ENCODE results near the gene KRR1.
"Not testable (repeated sequence)": the region's sequence is repeated elsewhere in the genome, so short reads cannot be mapped to it uniquely, and the experiment has no call there.

The KRR1 gene

DNA sequence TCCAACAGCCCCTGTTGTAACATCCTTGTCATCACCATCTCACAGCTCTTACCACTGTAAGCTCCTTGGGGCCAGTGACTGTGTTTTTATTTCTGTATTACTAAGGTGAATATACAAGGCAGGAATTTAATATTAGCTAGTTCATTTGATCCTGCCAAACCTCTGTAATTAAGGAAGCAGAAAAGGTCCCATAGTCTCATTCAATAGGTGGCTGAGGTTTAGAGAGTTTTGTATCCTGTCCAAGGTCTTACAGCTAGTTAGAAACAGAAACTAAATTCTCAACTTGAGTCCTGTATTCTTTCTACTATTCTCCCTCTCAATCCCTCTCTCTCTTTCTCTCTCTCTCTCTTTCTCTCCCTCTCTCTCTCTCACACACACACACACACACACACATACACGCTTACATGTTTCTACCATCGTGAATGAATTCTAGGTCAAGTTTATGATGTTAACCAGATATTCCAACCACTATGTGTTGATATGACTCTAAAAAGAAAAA lies 31.4 kb downstream of the KRR1 start:
- DNase-seq (ENCODE audit: extremely low read depth in 1 of 2, low read depth in 1 of 2), result no peak

DNA sequence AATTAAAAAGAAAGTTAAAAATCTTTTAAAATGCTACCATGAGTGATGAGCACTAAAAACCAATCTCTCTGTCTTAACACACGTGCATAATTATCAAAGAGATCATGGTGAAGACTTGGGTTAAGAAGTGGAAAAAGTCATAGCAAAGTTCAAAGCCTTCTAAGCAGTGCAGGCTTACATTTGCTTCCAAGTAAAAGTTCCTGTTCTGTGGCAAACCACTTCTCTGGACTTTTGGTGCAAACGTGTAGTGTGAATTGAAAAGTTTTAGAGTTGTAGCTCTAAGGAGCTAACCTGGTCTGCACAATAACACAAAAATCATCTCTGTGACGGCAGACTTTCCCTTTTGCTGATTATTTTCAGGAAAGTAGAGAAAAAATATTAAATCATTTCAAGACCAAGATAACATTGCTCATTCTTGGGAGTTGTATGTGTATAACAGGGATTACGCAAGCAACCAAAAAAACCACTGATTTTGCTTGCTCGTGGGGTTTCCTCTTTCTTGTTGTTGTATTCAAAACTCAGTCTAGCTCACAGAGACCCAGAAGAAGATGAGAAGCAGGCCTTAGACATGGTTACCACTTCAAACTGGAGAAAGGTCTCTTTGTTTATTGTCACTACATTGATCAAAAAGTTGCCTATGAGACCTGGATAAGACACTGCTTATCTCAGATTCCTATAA lies 33.2 kb downstream of the KRR1 start:
- DNase-seq (ENCODE audit: extremely low read depth in 1 of 2, low read depth in 1 of 2), result peak in 1 of 2 donors; percentile 39

DNA sequence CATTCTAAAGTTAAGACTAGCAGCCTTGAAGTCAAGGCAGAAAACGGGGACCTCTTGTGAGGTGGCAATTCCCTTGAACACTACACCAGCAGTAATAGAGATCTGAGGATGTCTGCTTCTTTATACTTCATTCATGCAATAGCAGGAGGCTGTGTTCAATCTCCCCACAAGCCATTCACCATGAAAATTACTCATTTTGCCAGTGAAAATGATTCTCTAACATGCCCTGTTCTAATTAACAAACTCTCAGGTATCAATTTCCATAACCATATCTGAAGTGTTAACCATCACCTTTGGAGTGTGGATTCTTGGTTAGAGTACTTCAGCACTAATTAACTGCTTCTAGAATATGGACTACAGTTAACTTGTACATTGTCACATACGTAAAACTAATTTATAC lies 34.3 kb downstream of the KRR1 start:
- DNase-seq (ENCODE audit: extremely low read depth in 1 of 2, low read depth in 1 of 2), result no peak

DNA sequence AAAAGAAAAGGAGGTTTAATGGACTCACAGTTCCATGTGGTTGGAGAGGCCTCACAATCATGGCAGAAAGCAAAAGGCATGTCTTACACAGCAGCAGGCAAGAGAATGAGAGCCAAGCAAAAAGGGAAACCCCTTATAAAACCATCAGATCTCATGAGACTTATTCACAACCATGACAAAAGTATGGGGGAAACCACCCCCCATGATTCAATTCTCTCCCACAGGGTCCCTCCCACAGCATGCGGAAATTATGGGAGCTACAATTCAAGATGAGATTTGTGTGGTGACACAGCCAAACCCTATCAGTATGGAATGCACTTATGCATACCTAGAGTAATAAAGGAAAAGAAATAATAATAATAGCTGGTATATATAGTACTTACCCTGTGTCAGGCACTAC lies 35.3 kb downstream of the KRR1 start:
- DNase-seq (ENCODE audit: extremely low read depth in 1 of 2, low read depth in 1 of 2), result peak in 1 of 2 donors; percentile 57

DNA sequence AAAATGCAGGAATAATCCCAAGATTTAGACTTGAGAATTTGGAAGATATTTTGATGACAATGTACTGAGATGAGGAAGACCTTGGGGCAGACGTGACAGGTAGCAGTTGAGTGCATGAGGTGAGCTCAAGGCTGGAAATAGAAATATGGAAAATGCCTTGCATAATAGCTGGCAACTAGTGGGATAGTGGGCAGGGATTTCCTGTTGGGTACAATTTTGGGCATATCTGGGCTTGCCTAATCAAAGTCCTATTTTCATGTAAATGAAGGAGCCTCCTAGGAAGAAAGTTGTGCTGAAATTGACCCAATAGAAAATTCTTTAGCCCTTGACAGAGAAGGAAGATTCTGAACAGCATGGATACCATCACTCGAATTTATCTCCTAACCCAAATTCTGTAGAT lies 37.3 kb downstream of the KRR1 start:
- no peak for DNase-seq (ENCODE audit: extremely low read depth in 1 of 2, low read depth in 1 of 2)

DNA sequence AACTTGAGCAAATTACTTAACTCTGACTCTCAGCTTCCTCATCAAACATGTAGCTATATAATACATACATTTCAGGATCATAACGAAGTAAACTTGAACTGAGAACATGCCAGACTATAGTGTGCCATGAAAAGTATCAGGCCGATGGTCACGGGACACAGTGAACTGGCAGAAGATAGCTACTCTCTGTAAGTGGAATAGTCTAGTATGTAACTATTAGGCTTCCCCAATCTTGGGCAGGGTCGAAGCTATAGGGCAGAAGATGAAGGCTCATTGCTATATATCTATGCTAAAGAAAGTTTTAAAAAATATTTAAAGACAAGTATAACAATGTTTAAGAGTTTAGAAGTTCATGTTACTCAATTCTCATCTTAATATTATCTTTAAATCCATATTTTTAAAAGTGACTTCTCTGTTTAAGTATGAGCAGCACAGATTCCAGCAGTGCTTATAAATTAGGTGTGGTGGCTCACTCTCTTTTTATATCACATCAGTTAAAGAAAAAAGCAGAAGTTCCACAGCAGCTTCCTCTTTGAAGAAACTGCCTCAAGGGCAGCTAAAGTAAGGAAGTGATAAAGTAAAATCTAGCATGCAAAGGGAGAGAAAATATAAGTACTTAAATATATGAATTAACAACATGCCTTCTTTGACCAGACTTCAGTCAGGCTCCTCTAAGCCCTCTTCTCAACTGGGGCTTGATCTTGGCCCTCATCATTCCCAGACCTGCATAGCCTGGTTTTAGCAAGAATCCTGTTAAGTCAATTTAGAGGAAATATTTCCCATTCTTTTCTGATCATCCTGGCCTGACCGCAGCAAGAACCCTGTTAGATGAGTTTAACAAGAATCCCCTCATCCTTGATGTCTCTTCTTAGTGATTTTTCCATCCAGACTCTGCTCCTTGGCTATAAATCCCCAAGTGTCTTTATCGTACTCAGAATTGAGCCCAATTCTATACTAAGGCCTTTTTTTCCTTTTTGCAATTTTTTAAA lies 39.2 kb downstream of the KRR1 start:
- no peak for DNase-seq (ENCODE audit: extremely low read depth in 1 of 2, low read depth in 1 of 2)

DNA sequence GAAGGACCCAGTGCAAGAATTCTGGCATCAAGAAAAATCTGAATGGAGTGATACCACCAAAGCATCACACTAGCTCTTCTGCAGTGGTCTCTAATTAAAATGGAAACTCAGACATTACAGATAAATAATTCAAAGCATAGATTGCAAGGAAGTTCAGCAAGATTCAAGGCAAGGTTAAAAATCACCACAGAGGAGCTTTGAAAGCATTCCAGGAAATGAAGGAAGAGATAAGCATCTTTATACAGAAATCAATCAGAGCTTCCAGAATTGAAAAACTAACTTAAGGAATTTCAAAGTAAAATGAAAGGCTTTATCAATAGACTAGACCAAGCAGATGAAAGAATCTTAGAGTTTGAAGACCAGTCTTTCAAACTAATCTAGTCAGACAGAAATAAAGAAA lies 51.2 kb downstream of the KRR1 start:
- DNase-seq (ENCODE audit: extremely low read depth in 1 of 2, low read depth in 1 of 2), result no peak

DNA sequence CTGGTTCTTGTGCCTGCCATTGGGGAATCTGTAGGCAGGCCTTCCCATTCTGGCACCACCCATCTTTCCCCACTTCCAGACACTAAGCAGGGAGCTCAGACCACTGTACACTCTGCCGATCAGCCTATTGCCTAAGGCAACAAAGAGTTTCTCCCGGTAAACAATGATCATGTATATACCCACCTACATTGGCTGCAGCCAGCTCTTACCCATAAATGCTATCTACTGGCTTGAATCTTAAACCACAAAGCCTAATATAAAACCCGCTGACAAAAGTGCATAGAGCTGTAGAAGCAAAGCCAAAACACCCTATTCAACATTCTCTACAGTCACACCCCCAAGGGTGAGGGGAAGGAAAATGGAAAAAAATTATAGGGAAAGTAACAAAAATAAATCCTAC lies 51.7 kb downstream of the KRR1 start:
- no peak for DNase-seq (ENCODE audit: extremely low read depth in 1 of 2, low read depth in 1 of 2)

DNA sequence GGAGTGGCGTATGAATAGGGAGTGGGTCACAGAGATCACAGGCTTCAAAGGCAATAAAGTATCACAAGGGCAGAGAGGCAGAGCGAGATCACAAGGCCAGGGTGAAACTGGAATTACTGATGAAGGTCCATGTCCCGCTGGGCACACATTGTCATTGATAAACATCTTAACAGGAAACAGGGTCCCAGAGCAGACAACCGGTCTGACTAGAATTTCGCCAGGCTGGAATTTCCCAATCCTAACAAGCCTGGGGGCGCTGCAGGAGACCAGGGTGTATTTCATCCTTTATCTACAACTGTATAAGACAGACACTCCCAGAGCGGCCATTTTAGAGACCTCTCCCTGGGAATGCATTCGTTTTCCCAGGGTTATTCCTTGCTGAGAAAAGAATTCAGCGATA lies 53.5 kb downstream of the KRR1 start:
- not testable (repeated sequence) for DNase-seq (ENCODE audit: extremely low read depth in 1 of 2, low read depth in 1 of 2)

DNA sequence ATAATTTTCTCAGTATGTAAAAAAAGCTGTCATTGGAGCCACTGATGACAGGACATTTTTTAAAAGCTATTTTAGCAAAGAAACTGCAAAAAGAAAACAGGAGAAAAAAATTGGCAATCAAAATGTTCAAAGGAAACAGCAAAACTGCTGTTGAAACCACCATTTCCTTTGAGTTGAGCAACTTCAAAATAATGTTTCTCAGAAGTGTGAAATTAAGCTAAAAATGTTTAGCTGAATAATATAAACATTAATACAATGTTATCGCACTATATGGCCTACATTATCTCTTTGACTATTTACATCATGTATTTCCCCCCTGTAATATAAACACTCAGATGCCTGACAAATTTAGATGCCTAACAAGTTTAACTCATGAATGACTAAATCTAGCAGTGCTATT lies 54.2 kb downstream of the KRR1 start:
- no peak for DNase-seq (ENCODE audit: extremely low read depth in 1 of 2, low read depth in 1 of 2)

DNA sequence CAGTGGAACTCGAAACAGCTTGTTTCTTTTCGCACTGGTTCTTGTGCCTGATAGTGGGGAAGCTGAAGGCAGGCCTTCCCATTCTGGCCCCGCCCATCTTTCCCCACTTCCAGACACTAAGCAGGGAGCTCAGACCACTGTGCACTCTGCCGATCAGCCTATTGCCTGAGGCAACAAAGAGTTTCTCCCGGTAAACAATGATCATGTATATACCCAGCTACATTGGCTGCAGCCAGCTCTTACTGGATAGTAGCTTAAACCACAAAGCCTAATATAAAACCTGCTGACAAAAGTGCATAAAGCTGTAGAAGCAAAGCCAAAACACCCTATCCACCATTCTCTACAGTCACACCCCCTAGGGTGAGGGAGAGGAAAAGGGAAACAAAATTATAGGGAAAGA lies 55.6 kb downstream of the KRR1 start:
- no peak for DNase-seq (ENCODE audit: extremely low read depth in 1 of 2, low read depth in 1 of 2)

DNA sequence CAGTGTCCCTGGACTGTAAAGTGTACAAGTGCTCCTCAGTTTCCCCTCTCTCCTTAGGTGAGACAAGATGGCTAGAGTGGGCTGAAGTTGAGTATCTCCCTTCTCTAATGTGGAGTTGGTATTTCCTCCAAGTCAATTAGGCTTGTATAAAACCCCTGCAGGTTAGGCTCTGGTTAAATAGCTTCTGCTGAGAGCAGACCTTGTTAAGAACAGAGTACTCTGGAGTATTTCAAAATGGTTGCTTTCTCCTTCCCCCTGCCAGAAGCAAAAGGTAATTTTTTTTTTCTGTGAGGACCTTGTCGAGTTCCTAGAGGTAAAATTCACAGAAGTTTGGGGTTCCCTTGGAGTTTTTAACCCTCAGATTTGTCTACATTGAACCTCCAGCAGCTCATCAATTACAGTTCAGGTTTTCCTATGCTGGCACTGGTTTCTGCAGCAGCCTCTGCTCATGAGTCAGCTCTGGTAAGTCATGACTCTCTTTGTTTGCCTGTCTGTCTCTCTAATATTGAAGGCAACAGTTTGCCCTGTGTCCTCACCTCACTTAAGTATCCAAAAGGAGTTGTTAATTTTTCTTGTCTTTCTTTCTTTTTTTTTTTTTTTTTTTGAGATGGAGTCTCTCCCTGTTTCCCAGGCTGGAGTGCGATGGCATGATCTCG lies 58.6 kb downstream of the KRR1 start:
- DNase-seq (ENCODE audit: extremely low read depth in 1 of 2, low read depth in 1 of 2), result no peak

DNA sequence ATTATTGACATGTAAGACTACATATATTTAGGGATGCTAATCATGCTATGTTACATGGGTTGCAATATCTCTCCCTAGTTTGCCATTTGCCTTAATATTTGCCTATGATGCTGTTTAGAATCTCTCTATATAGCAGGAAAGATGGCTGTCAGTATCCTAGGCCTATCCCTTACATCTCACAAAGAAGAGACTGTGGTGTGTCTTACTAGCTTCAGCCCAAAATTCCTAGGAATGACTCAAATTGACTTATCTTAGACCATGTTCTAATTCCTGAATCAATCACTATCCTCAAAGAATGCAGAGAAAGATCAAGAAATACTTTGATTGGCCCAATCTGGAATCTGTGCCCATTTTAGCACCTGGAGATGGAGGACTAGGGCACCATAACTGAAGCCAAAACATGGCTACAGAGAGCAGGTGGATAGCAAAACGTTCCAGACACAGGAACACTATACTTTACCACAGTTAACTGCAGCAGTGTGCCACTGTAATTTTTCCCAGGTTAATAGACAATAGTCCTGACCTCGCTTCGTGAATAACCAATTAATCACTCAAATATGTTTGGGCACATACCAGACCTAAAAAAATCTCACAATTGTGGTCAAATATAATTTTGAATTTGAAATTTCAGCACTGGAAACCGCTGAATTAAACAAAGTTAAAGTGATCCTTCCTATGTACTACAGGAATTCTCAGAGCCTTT lies 63.6 kb downstream of the KRR1 start:
- DNase-seq (ENCODE audit: extremely low read depth in 1 of 2, low read depth in 1 of 2), result no peak

DNA sequence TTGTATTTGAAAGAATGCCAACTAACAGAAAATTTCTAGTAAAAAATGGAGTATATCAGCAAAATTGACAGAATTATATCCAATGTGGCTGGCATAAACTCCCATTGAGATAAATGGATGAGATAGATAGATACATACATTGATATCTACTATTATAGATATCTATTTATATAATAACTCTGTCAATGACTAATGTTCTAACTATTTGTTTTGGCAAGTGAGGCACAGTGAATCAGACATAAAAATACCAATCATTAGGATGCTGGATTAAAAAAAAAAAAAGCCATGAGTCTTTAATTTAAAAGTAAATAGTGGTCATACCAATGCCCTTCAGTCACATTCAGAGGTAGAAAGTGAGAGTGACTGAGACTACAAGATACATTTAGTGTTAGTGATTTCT lies 64.6 kb downstream of the KRR1 start:
- DNase-seq (ENCODE audit: extremely low read depth in 1 of 2, low read depth in 1 of 2), result no peak

DNA sequence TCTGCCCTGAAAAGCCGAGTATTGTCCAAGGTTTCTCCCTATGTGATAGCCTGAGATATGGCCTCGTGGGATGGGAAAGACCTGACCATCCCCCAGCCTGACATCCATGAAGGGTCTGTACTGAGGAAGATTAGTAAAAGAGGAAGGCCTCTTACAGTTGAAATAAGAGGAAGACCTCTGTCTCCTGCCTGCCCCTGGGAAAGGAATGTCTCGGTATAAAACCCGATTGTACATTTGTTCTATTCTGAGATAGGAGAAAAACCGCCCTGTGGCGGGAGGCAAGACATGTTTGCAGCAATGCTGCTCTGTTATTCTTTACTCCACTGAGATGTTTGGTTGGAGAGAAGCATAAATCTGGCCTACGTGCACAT lies 66.3 kb downstream of the KRR1 start:
- DNase-seq (ENCODE audit: extremely low read depth in 1 of 2, low read depth in 1 of 2), result not testable (repeated sequence)

DNA sequence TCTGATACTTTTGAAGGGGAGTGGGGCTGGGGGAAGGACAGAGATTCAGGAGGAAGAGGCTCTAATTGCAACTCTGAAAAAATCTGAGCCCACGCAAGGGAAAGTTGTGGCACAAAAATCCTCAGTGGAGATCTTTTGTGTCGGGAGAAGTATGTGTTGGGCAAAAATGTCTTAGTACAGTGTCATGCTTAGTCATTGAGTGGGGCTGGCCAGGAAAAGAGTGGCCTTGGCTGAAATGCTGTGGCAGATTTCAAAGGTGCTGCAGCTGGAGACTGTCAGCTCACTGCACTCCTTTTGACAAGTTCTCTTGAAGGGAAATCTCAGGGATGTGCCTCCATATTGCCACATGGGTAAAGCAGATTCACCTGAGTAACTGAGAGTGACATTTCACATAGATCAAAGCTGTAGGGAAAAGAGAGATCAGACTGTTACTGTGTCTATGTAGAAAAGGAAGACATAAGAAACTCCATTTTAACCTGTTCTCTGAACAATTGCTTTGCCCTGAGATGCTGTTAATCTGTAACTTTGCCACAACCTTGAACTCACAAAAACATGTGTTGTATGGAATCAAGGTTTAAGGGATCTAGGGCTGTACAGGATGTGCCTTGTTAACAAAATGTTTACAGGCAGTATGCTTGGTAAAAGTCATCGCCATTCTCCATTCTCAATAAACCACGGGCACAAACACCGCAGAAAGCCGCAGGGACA lies 66.8 kb downstream of the KRR1 start:
- DNase-seq (ENCODE audit: extremely low read depth in 1 of 2, low read depth in 1 of 2), result no peak

DNA sequence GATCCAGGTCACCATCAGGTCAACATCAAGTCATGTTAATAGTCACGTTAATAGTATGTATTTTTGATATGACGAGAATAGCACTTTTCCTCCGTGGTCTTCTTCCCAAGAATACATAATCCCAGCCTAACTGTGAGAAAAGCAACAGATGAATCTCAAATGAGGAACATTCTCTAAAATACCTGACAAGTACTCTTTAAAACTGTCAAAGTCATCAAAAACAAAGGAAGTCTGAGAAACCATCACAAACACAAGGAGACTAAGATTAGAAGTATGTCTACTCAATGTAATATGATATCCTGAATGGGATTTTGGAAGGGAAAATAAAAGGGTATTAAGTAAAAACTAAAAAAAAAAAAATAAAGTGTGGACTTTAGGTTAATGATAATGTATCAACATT lies 67.7 kb downstream of the KRR1 start:
- DNase-seq (ENCODE audit: extremely low read depth in 1 of 2, low read depth in 1 of 2), result no peak

DNA sequence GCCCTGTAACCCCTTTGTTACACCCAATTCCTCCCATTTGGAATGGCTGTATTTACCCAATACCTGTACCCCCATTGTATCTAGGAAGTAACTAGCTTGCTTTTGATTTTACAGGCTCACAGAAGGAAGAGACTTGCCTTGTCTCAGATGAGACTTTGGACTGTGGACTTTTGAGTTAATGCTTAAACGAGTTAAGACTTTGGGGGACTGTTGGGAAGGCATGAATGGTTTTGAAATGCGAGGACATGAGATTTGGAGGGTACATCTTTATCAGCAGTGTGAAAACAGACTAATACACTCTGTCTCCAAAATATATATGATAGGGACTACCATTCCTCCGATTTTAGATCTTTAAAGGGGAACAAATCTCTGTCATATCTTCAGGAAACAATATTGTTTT lies 69.0 kb downstream of the KRR1 start:
- not testable (repeated sequence) for DNase-seq (ENCODE audit: extremely low read depth in 1 of 2, low read depth in 1 of 2)

DNA sequence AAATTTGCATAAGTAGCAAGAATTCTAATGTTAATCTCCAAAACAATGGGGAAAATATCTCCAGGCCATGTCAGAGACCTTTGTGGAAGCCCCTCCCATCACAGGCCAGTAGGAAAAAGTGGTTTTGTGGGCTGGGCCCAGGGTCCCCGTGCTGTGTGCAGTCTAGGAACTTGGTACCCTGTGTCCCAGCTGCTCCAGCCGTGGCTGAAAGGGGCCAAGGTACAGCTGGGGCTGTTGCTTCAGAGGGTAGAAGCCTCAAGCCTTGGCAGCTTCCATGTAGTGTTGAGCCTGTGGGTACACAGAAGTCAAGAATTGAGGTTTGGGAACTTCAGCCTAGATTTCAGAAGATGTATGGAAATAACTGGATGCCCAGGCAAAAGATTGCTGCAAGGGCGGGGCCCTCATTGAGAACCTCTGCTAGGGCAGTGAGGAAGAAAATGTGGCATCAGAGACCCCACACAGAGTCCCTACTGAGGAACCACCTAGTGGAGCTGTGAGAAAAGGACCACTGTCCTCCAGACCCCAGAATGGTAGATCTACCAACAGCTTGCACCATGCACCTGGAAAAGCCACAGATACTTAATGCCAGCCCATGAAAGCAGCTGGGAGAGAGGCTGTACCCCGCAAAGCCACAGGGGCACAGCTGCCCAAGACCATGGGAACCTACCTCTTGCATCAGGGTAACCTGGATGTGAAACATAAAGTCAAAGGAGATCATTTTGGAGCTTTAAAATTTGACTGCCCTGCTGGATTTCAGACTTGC lies 69.5 kb downstream of the KRR1 start:
- DNase-seq (ENCODE audit: extremely low read depth in 1 of 2, low read depth in 1 of 2), result not testable (repeated sequence)

Measured in stimulated activated CD8-positive, alpha-beta memory T cell treated with anti-CD3 and anti-CD28 coated beads, Interleukin-7, amount 100 ng/mL, for 48 hours (primary cell).